Heart left ventricle (tissue), 16 donors: ENCODE data around the gene GREM1. TPM values are rescaled to one million over a fixed set of nuclear protein-coding genes. Genes with fewer than 3 reads are reported as not detected.

Experiments
- ATAC-seq, 4 donors: fragments of 200-7000 bp; cut with Tn5 transposase; one replicate each; pipeline ENCODE4 v1.9.1; 2020 to 2022; ENCODE audit warnings: moderate library complexity in 4 of 4, mild to moderate bottlenecking in 3 of 4, moderate number of reproducible peaks in 1 of 4
- DNase-seq, 5 donors: peaks; one replicate each; pipeline ENCODE4 v3.0.0-alpha.2; 2020
- H3K27ac ChIP-seq, 12 donors: fragments of 200-600 bp; sonication (generic) in 4 of 12; one replicate each; pipeline versions ENCODE4 v1.5.0 to v1.8.0; 2016 to 2022; ENCODE audit warnings: mild to moderate bottlenecking in 2 of 12
- H3K27me3 ChIP-seq, 9 donors: fragments of 200-600 bp; sonication (generic) in 2 of 9; one replicate each; pipeline versions ENCODE4 v1.5.1 to v1.8.0; 2016 to 2022; ENCODE audit warnings: mild to moderate bottlenecking in 3 of 9
- H3K36me3 ChIP-seq, 9 donors: fragments of 200-600 bp; sonication (generic) in 2 of 9; one replicate each; pipeline versions ENCODE4 v1.5.0 to v1.8.0; 2018 to 2022; ENCODE audit warnings: mild to moderate bottlenecking in 2 of 9
- H3K4me1 ChIP-seq, 12 donors: fragments of 200-600 bp; sonication (generic) in 4 of 12; one replicate each; pipeline versions ENCODE4 v1.5.0 to v1.8.0; 2016 to 2022; ENCODE audit warnings: mild to moderate bottlenecking in 3 of 12
- H3K4me3 ChIP-seq, 12 donors: fragments of 200-600 bp; sonication (generic) in 4 of 12; one replicate each; pipeline versions ENCODE4 v1.5.0 to v1.8.0; 2017 to 2022; ENCODE audit warnings: mild to moderate bottlenecking in 9 of 12, moderate library complexity in 4 of 12
- H3K9me3 ChIP-seq, 12 donors: fragments of 200-600 bp; sonication (generic) in 4 of 12; one replicate each; pipeline versions ENCODE4 v1.5.0 to v1.8.0; 2016 to 2022; ENCODE audit warnings: mild to moderate bottlenecking in 1 of 12
- POLR2A ChIP-seq, 2 donors: fragments of 450-650 bp; IDR thresholded peaks; one replicate each; pipeline ENCODE4 v1.6.1; 2017; ENCODE audit warnings: antibody characterized with exemption in 2 of 2, mild to moderate bottlenecking in 2 of 2, moderate library complexity in 2 of 2
- WGBS, 4 donors: extraction: QIAGEN DNeasy Blood & Tissue Kit in 2 of 4; methylation state at CpG; one replicate each; pipeline versions ENCODE4 v1.1.5 to v1.1.7; 2013 to 2018; 5-methylcytosine and 5-hydroxymethylcytosine counted together
- intact Hi-C, 10 donors: fragments of 100-400 bp; cut with DNase I; formaldehyde crosslinking; loops; one replicate each; pipeline versions ENCODE4 v1.11.1 to v1.14.2; 2022
- polyA plus RNA-seq, 2 donors: library from polyadenylated mRNA; stranded (reverse); fragments of 200-250 nt; gene quantifications; one replicate each; pipeline ENCODE4 v1.2.3, GENCODE V29; 2013
- total RNA-seq, 9 donors: library from RNA; depleted of rRNA in 2 of 9; stranded (reverse); fragments of >200 nt in 2 of 9; fragmentation: NEBNext Ultra II Directional in 3 of 9; extraction: Animal tissue kit (Norgen Biotek cat#: 25700) in 3 of 9; gene quantifications; one replicate each; pipeline versions ENCODE4 v1.1.0 to v1.2.4, GENCODE V29; 2016 to 2023
- TF ChIP-seq, protein P1 (sequence below), 12 donors: fragments of 200-600 bp; sonication (generic) in 4 of 12; IDR thresholded peaks; one replicate each; pipeline versions ENCODE4 v1.5.0 to v1.8.0; 2018 to 2022; ENCODE audit warnings: antibody characterized with exemption in 12 of 12, mild to moderate bottlenecking in 5 of 12
- donor health status: ischemic (EF 13 %, LVEDD 7.1; RV severe dilation, severe dysfunction).
- donor health status: healthy with polysubstance abuse.
- donor health status: DM: no; HTN: yes; CAD: no.
- donor health status: DM: no; HTN: no; CAD: no.
- donor health status: ischemic (EF 25% LVEDD 6.9; RV normal size, moderate dysfunction).
- donor health status: ischemic (EF 25% LVEDD 5.7; RV mildly dilated, moderate dysfunction).
- donor health status: healthy.
- donor health status: DM: yes; HTN: yes; CAD: no.
- donor health status: ischemic (EF 35%, LVEDD 5.7; RV mildly dilated, moderate dysfunction).
- donor health status: nonischemic (EF 11% LVEDD 7.7; RV severe dilation, severe dysfunction).
- donor health status: DM: yes; HTN: yes; CAD: no.
- donor health status: PGD.
- donor health status: ischemic (EF 29% LVEDD 5.4; RV normal size, mild dysfunction).
- donor health status: nonischemic (EF 23%, LVEDD 6.1; RV moderate dilation, normal function).

Gene GREM1
- total and polyA plus RNA-seq, 11 donors = 0.04 to 2.3 (median 0.12) TPM; not detected in 6

DNA sequence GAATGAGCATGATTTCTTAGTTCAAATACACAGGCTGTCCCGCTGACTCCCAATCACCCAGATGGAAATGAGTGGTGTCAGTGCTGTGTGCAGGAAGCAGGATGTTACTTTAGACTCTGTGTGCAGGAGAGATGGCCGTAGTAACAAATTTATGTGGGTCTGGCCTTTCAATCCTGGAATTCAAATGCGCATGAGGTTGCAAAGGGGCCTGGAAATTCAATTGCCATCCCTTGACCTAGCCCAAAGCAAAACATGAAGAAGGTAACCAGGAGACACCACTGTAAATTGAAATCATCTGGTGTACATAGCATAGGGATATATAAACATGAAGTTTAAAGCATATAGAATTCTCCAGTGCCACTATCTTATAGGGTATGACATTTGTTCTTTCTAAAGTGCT is 33.2 kb downstream of the GREM1 start:
- Histone ChIP-seq H3K36me3 (no peaks in the 10 kb centered on the region), H3K4me1 (no peaks in the 10 kb centered on the region), H3K4me3 (no peak overlapping the region), H3K27me3 (no peaks in the 10 kb centered on the region), H3K27ac (no peak overlapping the region), H3K9me3 (no peaks in the 10 kb centered on the region)
- intact Hi-C loops = no loop called here
- WGBS, 4 donors = 56 to 84% (median 70%) methylated on average over 3 of the region's 3 CpGs
- TF ChIP-seq, protein P1, sequence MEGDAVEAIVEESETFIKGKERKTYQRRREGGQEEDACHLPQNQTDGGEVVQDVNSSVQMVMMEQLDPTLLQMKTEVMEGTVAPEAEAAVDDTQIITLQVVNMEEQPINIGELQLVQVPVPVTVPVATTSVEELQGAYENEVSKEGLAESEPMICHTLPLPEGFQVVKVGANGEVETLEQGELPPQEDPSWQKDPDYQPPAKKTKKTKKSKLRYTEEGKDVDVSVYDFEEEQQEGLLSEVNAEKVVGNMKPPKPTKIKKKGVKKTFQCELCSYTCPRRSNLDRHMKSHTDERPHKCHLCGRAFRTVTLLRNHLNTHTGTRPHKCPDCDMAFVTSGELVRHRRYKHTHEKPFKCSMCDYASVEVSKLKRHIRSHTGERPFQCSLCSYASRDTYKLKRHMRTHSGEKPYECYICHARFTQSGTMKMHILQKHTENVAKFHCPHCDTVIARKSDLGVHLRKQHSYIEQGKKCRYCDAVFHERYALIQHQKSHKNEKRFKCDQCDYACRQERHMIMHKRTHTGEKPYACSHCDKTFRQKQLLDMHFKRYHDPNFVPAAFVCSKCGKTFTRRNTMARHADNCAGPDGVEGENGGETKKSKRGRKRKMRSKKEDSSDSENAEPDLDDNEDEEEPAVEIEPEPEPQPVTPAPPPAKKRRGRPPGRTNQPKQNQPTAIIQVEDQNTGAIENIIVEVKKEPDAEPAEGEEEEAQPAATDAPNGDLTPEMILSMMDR (IDR thresholded peaks at IDR 0.05) = no peak
- TF ChIP-seq POLR2A (IDR thresholded peaks at IDR 0.05) = no peak
- no peak for ATAC-seq
- no peak for DNase-seq

DNA sequence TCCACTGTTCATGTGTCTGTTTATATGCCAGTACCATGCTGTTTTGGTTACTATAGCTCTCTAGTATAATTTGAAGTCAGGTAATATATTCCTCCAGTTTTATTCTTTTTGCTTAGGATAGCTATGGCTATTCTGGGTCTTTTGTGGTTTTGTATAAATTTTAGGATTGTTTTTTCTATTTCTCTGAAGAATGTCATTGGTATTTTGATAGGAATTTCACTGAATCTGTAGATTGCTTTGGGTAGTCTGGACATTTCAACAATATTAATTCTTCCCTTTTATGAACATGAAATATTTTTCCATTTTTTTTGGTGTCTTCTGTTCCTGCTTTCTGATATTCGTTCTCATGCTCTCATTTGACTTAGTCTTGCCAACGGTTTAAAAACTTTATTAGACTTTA is 39.6 kb downstream of the GREM1 start:
- no peak overlapping the region for H3K4me3 ChIP-seq
- no peak for DNase-seq
- no peak for ATAC-seq
- H3K4me1 ChIP-seq = no peaks in the 10 kb centered on the region
- H3K27ac ChIP-seq = no peak overlapping the region
- intact Hi-C loops = no loop called here
- no peaks in the 10 kb centered on the region for H3K36me3 ChIP-seq
- H3K9me3 ChIP-seq = peaks cover 0 to 11% (median 0%) of the 10 kb centered on the region in 12 donors
- WGBS, 4 donors = 65 to 80% (median 69%) methylated on average over 2 of the region's 2 CpGs
- peaks cover 0 to 7% (median 0%) of the 10 kb centered on the region in 9 donors for H3K27me3 ChIP-seq
- TF ChIP-seq, protein P1 (IDR thresholded peaks at IDR 0.05) = no peak
- no peak for TF ChIP-seq POLR2A (IDR thresholded peaks at IDR 0.05)

DNA sequence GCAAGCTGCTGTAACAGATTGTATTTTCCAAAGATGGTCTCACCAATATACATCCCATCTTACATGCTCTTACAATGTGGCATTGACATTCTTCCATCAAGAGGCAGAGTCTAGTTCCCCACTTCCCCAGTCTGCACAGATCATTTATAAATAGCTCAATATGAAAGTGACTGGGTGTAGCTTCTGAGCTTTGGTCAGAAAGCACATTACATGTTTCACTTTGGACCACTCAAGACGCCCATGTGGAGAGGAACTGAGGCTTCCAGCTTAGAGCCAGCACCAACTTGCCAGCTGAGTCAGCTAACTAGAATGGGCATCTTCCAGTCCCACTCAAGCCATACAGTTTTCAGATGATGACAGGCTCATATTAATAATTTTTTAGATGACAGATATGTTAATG is 45.5 kb downstream of the GREM1 start:
- intact Hi-C loops = no loop called here
- Histone ChIP-seq H3K9me3 (no peaks in the 10 kb centered on the region), H3K27ac (no peak overlapping the region), H3K27me3 (peaks cover 0 to 7% (median 0%) of the 10 kb centered on the region in 9 donors), H3K4me1 (no peaks in the 10 kb centered on the region), H3K36me3 (no peaks in the 10 kb centered on the region), H3K4me3 (no peak overlapping the region)
- 33 to 81% (median 65%) methylated on average over 1 of the region's 1 CpG for WGBS, 4 donors
- ATAC-seq (no peak), DNase-seq (no peak)
- TF ChIP-seq POLR2A (IDR thresholded peaks at IDR 0.05) = no peak
- TF ChIP-seq, protein P1 (IDR thresholded peaks at IDR 0.05) = no peak

DNA sequence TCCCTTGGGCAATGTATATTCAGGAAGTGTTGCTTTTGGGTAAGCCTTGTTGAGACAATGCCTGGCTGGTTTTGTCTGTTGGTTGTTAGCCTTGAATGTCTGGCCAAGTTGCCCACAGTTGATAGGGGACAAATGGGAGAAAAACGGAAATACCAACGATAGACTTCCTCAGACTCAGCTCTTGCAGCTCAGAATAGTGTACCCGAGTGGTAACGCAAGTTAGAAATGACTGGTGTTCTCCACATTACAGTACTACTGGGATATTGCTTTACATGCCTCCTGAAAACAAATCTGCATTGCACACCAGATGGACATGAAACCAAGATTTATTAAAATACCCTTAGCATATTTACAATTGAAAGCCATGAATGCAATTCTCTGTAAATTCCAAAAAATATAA is 47.4 kb downstream of the GREM1 start:
- TF ChIP-seq POLR2A (IDR thresholded peaks at IDR 0.05) = no peak
- TF ChIP-seq, protein P1 (IDR thresholded peaks at IDR 0.05) = no peak
- DNase-seq (no peak), ATAC-seq (no peak)
- no peak overlapping the region for H3K4me3 ChIP-seq
- intact Hi-C loops = no loop called here
- H3K36me3 ChIP-seq = no peaks in the 10 kb centered on the region
- no peak overlapping the region for H3K27ac ChIP-seq
- H3K27me3 ChIP-seq = peaks cover 0 to 7% (median 0%) of the 10 kb centered on the region in 9 donors
- WGBS, 4 donors = 55 to 60% (median 59%) methylated on average over 4 of the region's 4 CpGs
- H3K4me1 ChIP-seq = no peaks in the 10 kb centered on the region
- no peaks in the 10 kb centered on the region for H3K9me3 ChIP-seq
